Endometrial microvascular endothelial cells (primary cell): Measurements from ENCODE around the gene DPF3. TPM values are rescaled to one million over a fixed set of nuclear protein-coding genes. Genes with fewer than 3 reads are reported as not detected.

Source experiments
- in situ Hi-C: cut with HindIII; loops from 2 replicates; pipeline ENCODE4 v1.10.0; 2017; ENCODE audit warnings: low sequenced_read_pairs, low pct_unique_long_range_greater_than_20kb; ENCODE audit errors: inconsistent ontology term
- total RNA-seq: library from RNA; depleted of rRNA; stranded (reverse); fragments of >200 nt; gene quantifications from one replicate; pipeline ENCODE4 v1.2.3, GENCODE V29; 2015; ENCODE audit errors: inconsistent ontology term

Gene DPF3
- total RNA-seq, 1 donor from 2014 or later = 6.5 TPM

DNA sequence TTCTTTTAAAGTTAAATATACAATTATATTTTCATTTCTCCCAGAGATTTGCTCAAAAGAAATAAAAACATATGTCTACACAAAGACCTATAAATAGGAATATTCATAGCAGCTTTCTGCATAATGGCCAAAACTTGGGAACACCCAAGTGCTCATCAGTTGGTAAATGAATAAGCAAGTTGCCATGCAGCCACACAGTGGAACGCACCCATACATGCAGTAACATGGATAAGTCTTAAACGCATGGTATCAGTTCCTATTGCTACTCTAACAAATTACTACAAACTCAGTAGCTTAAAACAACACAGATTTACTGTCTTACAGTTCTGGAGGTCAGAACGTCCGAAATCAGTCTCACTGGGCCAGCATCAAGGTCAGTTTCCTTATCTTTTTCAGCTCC, 78.5 kb downstream of the DPF3 start:
- in situ Hi-C loops = no loop called here

- in situ Hi-C loops = no loop called here
Measured at GRCh38 chr14:72812292-72812851, 81.5 kb downstream of the DPF3 start.

DNA sequence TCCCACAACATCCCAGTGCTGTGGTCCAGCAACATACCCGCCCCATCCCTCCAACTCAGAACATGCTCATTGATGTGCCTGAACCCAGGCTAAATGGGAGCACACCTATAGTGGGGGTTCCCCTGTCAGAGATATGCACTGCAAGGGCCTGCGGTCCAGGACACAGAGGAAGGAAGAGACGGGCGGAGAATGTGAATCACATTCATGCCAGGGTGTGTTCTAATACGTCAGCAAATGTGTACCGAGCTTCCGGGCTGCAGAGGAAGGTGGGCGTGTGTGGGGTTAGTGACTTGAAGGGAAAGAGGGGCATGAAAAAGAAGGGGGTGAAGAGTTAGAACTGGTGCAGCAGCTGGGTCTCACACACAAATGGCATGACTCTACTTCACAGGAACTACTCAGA, 83.7 kb downstream of the DPF3 start:
- in situ Hi-C loops = no loop called here

DNA sequence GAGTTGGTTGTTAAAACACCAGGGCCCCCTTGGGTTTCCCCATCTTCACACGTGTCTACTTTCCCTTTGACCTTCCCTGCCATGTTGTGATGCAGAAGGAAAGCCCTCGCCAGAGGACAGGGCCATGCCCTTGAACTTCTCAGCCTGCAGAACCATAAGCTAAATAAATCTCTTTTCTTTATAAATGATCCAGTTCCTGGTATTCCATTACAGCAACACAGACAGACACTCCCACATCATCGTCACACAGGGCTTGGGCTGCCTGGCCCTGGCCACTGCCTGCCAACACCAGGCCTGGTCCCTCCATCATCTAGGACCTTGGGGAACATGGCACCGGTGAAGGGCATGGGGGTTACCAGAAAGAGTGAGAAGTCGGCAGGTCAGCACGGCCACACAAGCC, 84.8 kb downstream of the DPF3 start:
- in situ Hi-C loops = no loop called here

DNA sequence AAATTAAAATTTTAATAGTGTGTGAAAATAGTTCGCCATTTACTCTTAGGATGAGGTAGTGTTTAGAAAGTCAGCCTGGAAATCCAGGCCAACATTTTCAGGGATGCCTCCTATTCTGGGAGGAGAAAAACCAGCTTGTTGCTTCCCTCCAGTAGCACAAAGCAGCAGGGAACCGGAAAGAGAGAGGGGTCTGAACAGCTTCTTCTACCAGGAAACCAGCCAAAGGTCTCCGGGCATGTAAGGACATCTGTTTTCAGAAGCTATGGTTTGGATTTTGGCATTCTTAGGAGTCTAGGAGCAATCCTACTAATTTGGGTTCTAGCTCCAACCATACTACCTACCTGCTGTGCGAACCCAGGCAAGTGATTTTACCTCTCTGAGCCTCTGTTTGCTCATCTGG, 85.3 kb downstream of the DPF3 start:
- in situ Hi-C loops = no loop called here

DNA sequence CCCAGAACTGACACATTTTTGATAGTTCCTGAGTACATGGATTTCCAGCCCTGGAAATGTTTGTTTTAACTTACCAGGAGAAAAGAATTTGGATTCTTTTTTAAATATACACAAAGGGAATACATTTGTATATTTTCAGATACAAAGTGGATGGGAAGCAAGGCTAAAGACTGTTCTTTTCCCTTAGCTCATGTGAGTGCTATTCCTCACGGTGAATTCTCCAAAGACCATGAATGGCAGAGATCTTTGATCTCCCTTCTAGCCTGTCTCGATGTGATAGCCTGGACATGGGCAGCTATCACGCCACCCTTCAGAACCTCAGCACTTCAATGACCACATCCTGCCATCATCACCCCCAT, 91.3 kb downstream of the DPF3 start:
- in situ Hi-C loops = no loop called here

DNA sequence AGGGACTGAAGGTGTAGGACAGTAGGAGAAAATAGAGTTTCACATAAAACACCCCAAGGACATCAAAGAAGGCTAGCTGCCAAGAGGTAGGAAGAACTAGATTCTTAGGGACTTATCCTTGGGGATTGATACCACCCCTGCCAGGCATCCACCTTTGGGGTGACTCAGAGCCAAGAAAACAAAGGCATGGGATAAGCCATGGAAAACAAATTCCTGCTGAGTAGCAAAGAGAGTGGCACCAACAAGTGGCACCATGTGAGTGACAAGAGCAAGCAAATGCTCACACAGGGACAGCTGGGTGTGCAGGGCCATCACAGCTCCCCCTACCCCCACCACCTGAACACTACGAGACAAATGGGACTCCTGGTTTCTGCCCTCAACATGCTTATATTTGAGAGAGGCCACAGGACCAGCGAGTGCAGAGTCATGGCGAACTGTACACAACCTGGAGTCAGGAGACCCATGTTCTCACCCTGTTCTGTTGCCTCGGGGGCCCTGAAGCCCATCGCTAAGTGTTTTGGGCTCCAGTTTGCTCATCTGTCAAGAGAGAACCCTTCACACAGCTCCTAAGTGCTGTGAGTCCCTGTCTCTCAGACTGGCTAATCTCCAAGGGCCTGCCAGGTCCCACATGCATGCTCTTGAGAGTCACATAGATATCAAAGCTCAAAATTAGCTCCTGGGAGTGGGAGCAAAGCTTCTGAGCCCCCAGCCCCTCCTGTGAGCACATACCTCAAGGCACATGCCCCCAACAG, 91.9 kb downstream of the DPF3 start:
- in situ Hi-C loops = no loop called here

- in situ Hi-C loops = no loop called here
Measured at GRCh38 chr14:72801381-72801812, 92.5 kb downstream of the DPF3 start.

- in situ Hi-C loops = no loop called here
Measured at GRCh38 chr14:72800848-72801370, 93.0 kb downstream of the DPF3 start.

DNA sequence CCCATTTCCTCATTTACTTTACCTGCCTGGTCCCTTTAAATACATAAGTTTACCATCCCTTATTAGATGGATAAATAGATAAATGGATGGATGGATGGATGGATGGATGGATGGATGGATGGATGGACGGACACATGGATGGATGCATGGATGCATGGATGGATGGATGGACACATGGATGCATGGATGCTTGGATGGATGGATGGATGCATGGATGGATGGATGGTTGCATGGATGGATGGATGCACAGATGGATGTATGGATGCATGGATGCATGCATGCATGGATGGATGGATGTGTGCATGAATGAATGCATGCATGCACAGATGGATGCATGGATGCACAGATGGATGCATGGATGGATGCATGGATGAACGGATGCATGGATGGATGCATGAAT, 93.6 kb downstream of the DPF3 start:
- in situ Hi-C loops = no loop called here

DNA sequence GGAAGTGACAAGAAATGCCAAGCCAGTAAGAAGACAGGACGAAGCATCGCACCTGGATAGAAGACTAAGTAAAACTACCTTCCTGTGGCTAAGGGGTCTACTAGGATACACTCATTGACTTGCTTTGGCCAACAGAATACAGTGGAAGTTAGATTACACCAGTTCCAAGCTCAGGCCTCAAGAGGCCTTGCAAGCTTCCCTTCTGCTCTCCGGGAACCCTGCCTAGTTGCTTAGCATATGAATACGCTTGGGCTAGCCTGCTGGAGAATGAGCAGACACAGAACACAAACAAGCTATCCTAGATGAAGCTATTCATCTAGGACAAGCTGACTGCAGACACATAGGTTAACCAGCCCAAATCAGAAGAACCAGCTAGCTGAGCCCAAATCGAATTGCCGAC, 97.0 kb downstream of the DPF3 start:
- in situ Hi-C loops = no loop called here

- in situ Hi-C loops = no loop called here
Measured at GRCh38 chr14:72793156-72793939, 100.6 kb downstream of the DPF3 start.

DNA sequence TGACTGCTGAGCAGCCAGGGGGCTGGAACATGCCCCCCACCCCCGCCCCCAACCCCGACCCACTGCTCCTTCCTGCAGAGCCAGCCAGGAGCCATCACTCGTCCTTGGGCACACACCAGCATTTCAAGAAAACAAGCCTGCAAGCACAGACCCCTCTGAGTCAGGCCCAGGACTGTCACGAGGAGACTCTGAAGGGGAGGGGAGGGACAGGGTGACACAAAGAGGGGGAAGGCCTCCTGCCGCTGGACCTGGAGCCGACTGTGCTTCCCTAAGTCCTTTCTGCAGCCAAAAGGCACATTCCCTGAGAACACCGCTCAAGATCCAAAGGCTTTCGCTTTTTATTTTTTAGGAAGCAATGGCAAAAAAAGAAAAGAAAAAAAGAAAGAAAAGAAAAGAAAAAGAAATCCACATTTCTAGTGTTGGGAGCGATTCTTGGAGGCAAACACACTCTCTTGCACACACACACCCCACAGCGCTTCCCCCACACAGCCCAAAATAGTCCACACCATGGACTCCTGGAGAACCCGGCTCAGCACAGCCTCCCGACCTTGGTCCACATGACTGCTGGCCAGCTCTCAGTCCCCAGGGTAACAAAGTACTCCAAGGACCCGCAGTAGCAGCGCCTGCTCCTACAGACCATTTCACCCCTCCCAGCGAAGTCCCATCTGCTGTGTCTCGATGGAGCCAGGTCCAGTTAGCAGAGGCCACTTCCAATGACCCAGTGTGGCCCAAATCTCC, 101.7 kb downstream of the DPF3 start:
- in situ Hi-C loops = no loop called here

DNA sequence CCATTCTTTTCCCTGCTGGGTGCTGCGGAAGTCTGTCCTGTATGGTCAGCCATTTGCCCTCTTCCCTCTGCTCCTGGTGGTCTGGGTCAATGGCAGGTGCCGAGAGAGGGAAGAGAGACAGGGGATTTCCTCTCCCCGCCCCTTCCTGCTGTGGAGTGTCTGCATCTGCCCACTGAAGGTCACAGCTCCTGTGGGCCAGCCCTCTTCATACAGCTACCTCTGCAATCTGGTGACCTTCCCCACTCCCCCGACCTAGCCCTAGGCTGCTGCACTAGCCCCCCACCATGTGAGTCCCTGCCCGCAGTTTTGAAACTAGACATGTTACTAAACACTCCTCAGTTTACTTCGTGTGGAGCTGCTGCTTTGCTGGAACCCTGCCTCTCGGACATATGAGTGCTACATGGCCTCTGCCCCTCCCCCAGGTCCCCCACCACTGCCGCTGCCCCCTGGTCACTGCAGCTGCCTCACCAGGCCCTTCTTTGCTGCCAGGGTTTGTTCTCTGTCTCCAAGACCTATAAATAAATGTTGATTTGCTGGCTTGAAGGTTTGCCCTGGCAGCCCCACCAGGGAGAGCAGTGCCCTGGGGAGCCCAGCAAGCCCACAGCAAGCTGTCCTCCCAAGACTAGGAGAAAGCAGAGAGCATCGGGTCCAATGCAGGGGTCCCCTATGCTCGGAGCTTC, 102.9 kb downstream of the DPF3 start:
- in situ Hi-C loops = no loop called here

- in situ Hi-C loops = no loop called here
Measured at GRCh38 chr14:72788972-72789728, 104.8 kb downstream of the DPF3 start.

DNA sequence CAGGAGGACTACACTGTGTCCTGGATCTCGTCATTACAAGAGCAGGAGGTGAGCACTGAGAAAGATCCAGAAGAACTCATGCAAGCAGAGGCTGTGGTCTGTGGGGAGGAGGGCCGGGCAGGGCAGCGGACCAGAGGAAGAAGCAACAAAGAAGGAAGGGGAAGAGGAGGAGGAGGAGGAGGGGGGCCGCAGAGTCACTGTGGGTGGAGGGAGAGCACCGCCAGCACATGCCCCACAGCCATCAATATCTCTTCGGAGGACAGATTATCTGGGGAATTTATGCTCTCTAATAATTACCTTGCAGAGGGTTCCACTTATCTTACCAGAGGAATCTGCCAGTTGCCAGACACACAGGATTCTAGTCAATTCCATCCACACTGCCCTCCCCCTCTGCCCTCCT, 105.6 kb downstream of the DPF3 start:
- in situ Hi-C loops = no loop called here

GRCh38 chr14:72787841-72788240, 106.1 kb downstream of the DPF3 start:
- in situ Hi-C loops = no loop called here
